ENCODE measurements around the gene TSC22D2.
"Not testable (repeated sequence)": the region's sequence is repeated elsewhere in the genome, so short reads cannot be mapped to it uniquely, and the experiment has no call there.

Gene TSC22D2

GRCh38 chr3:150464684-150465083, 56.6 kb downstream of the TSC22D2 start:
- FAIRE-seq (no peak), DNase-seq (ENCODE audit: insufficient read length, low spot score) (no peak)
- TF ChIP-seq CTCF (IDR thresholded peaks at IDR 0.05; ENCODE audit: insufficient read depth, missing control alignments) = no peak

GRCh38 chr3:150467381-150467780, 59.3 kb downstream of the TSC22D2 start:
- DNase-seq (ENCODE audit: insufficient read length, low spot score) = no peak
- TF ChIP-seq CTCF (IDR thresholded peaks at IDR 0.05; ENCODE audit: insufficient read depth, missing control alignments) = no peak
- FAIRE-seq = no peak

- FAIRE-seq (no peak), DNase-seq (ENCODE audit: insufficient read length, low spot score) (no peak)
- no peak for TF ChIP-seq CTCF (IDR thresholded peaks at IDR 0.05; ENCODE audit: insufficient read depth, missing control alignments)
Observed at GRCh38 chr3:150469031-150469930, 61.2 kb downstream of the TSC22D2 start.

GRCh38 chr3:150469931-150470740, 62.0 kb downstream of the TSC22D2 start:
- DNase-seq (ENCODE audit: insufficient read length, low spot score) (no peak), FAIRE-seq (no peak)
- no peak for TF ChIP-seq CTCF (IDR thresholded peaks at IDR 0.05; ENCODE audit: insufficient read depth, missing control alignments)

- DNase-seq (ENCODE audit: insufficient read length, low spot score) = no peak
- FAIRE-seq = no peak
- TF ChIP-seq CTCF (IDR thresholded peaks at IDR 0.05; ENCODE audit: insufficient read depth, missing control alignments) = no peak
Observed at GRCh38 chr3:150472421-150472820, 64.3 kb downstream of the TSC22D2 start.

- not testable (repeated sequence) for DNase-seq (ENCODE audit: insufficient read length, low spot score); FAIRE-seq
Observed at GRCh38 chr3:150473161-150473560, 65.1 kb downstream of the TSC22D2 start.

GRCh38 chr3:150479370-150479769, 71.3 kb downstream of the TSC22D2 start:
- FAIRE-seq = no peak
- DNase-seq (ENCODE audit: insufficient read length, low spot score) = no peak
- no peak for TF ChIP-seq CTCF (IDR thresholded peaks at IDR 0.05; ENCODE audit: insufficient read depth, missing control alignments)
